Measurements from ENCODE around the gene DGKI.

Gene DGKI

GRCh38 chr7:137869260-137869659, 22.5 kb upstream of the DGKI start:
- TF ChIP-seq EZH2phosphoT487 (conservative IDR thresholded peaks at IDR 0.05; ENCODE audit: low read length) (no peak), CTCF (IDR thresholded peaks at IDR 0.05; ENCODE audit: insufficient read depth, low read length, poor library complexity, severe bottlenecking) (no peak)
- Histone ChIP-seq H2AFZ (ENCODE audit: low read depth, low read length, severe bottlenecking) (no peak overlapping the region), H3K4me2 (ENCODE audit: low read depth, low read length, poor library complexity, severe bottlenecking) (no peak overlapping the region), H3K79me2 (ENCODE audit: insufficient read depth, low read length) (no peaks in the 10 kb centered on the region), H3K27me3 (ENCODE audit: low read length) (no peaks in the 10 kb centered on the region), H3K9me2 (replicated peaks; ENCODE audit: insufficient read depth, low read length) (no peaks in the 10 kb centered on the region), H3K27ac (ENCODE audit: low read depth, low read length) (no peak overlapping the region), H3K36me3 (ENCODE audit: low read length) (no peaks in the 10 kb centered on the region), H4K20me1 (ENCODE audit: low read depth, low read length) (no peaks in the 10 kb centered on the region), H3F3A (ENCODE audit: insufficient read depth) (no peaks in the 10 kb centered on the region), H3K4me3 (ENCODE audit: insufficient read depth, low read length, poor library complexity, severe bottlenecking) (no peak overlapping the region), H3K9me3 (ENCODE audit: insufficient read depth, low read length) (peaks cover 7% of the 10 kb centered on the region; the same call in 1 of the 2 replicates), H3K9ac (ENCODE audit: low read length) (no peak overlapping the region)

DNA sequence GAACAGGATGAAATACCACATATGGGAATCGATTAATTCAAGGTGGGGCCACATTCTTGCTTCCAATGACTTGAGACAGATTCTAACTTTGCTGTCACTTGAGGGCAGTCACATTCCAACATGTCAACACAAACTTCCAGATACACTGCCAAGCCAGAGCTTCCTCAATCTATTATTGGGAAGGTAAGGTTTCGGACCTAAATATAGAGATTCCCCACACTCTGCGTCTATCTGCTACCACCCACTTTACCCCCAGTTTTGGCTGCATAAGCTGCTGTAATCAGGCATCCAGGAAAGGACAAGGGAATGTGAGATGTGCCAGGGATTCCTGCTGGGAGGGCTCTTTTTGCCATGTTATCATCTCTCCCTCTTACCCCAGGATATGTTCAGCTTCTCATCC, 20.5 kb upstream of the DGKI start:
- H2AFZ ChIP-seq (ENCODE audit: low read depth, low read length, severe bottlenecking), result no peak overlapping the region
- TF ChIP-seq CTCF (IDR thresholded peaks at IDR 0.05; ENCODE audit: insufficient read depth, low read length, poor library complexity, severe bottlenecking) (no peak), EZH2phosphoT487 (conservative IDR thresholded peaks at IDR 0.05; ENCODE audit: low read length) (no peak)
- H3F3A ChIP-seq (ENCODE audit: insufficient read depth), result no peaks in the 10 kb centered on the region

DNA sequence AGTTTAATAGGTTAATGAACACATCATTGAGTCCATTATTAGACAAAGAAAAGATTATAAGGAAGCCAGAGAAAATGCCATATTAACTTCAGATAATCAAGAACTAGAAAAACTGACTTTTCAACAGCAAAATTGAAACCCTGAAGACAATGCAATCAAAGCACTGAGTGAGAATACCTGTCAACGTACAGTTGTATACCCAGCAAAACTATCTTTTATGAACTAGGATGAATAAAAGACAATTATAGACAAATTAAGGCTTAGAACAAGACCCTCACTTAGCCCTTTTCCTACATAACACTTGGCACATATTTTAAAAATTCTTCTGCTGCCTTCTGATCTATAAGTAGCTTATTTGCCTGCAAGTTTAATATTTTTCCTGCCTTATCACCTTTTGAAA, 19.0 kb upstream of the DGKI start:
- H4K20me1 ChIP-seq (ENCODE audit: low read depth, low read length), result no peaks in the 10 kb centered on the region
- peaks cover 7% of the 10 kb centered on the region; the same call in 1 of the 2 replicates for H3K9me3 ChIP-seq (ENCODE audit: insufficient read depth, low read length)
- no peaks in the 10 kb centered on the region for H3K9me2 ChIP-seq (replicated peaks; ENCODE audit: insufficient read depth, low read length)
- H3K36me3 ChIP-seq (ENCODE audit: low read length), result no peaks in the 10 kb centered on the region
- no peaks in the 10 kb centered on the region for H3F3A ChIP-seq (ENCODE audit: insufficient read depth)
- TF ChIP-seq EZH2phosphoT487 (conservative IDR thresholded peaks at IDR 0.05; ENCODE audit: low read length) (no peak), CTCF (IDR thresholded peaks at IDR 0.05; ENCODE audit: insufficient read depth, low read length, poor library complexity, severe bottlenecking) (no peak)
- H3K27me3 ChIP-seq (ENCODE audit: low read length), result no peaks in the 10 kb centered on the region
- no peak overlapping the region for H2AFZ ChIP-seq (ENCODE audit: low read depth, low read length, severe bottlenecking)
- no peak overlapping the region for H3K4me3 ChIP-seq (ENCODE audit: insufficient read depth, low read length, poor library complexity, severe bottlenecking)
- no peak overlapping the region for H3K9ac ChIP-seq (ENCODE audit: low read length)
- no peak overlapping the region for H3K4me2 ChIP-seq (ENCODE audit: low read depth, low read length, poor library complexity, severe bottlenecking)
- no peaks in the 10 kb centered on the region for H3K79me2 ChIP-seq (ENCODE audit: insufficient read depth, low read length)
- H3K27ac ChIP-seq (ENCODE audit: low read depth, low read length), result no peak overlapping the region

More for the DNA sequence above, 20.5 kb upstream of the DGKI start:
- Histone ChIP-seq H3K27me3 (ENCODE audit: low read length) (no peaks in the 10 kb centered on the region), H3K4me2 (ENCODE audit: low read depth, low read length, poor library complexity, severe bottlenecking) (no peak overlapping the region), H3K36me3 (ENCODE audit: low read length) (no peaks in the 10 kb centered on the region), H3K27ac (ENCODE audit: low read depth, low read length) (no peak overlapping the region), H3K9me3 (ENCODE audit: insufficient read depth, low read length) (peaks cover 7% of the 10 kb centered on the region; the same call in 1 of the 2 replicates), H4K20me1 (ENCODE audit: low read depth, low read length) (no peaks in the 10 kb centered on the region), H3K79me2 (ENCODE audit: insufficient read depth, low read length) (no peaks in the 10 kb centered on the region), H3K9ac (ENCODE audit: low read length) (no peak overlapping the region), H3K4me3 (ENCODE audit: insufficient read depth, low read length, poor library complexity, severe bottlenecking) (no peak overlapping the region), H3K9me2 (replicated peaks; ENCODE audit: insufficient read depth, low read length) (no peaks in the 10 kb centered on the region)
